Ovary (tissue), 9 donors: ENCODE data around the gene PAGE1. TPM values are rescaled to one million over a fixed set of nuclear protein-coding genes. Genes with fewer than 3 reads are reported as not detected.

Source experiments
- DNase-seq, 5 donors: peaks; one replicate each; pipeline ENCODE4 v3.0.0-alpha.2; 2019 to 2020
- H3K27ac ChIP-seq, 2 donors: fragments of 200-600 bp; one replicate each; pipeline versions ENCODE4 v1.5.1 to v1.8.0; 2019 to 2022
- H3K27me3 ChIP-seq: fragments of 200-600 bp; one replicate; pipeline ENCODE4 v1.8.0; 2022
- H3K36me3 ChIP-seq: fragments of 200-600 bp; sonication (generic); one replicate; pipeline ENCODE4 v1.5.1; 2019
- H3K4me1 ChIP-seq: one replicate; pipeline ENCODE4 v1.8.1; 2013; ENCODE audit warnings: mild to moderate bottlenecking, moderate library complexity; ENCODE audit not compliant: insufficient read depth
- H3K4me3 ChIP-seq: fragments of 200-600 bp; sonication (generic); one replicate; pipeline ENCODE4 v1.5.1; 2017
- H3K9me3 ChIP-seq, 2 donors: fragments of 200-600 bp in 1 of 2; sonication (generic) in 1 of 2; one replicate each; pipeline versions ENCODE4 v1.5.1 to v1.8.1; 2013 to 2019; ENCODE audit warnings: mild to moderate bottlenecking in 1 of 2, moderate library complexity in 1 of 2
- CTCF ChIP-seq, 3 donors: fragments of 450-650 bp in 2 of 3; fragments of 200-600 bp in 1 of 3; IDR thresholded peaks; one replicate each; pipeline versions ENCODE4 v1.5.1 to v1.8.0; 2016 to 2022; ENCODE audit warnings: antibody characterized with exemption in 3 of 3, mild to moderate bottlenecking in 1 of 3
- EP300 ChIP-seq: sonication (generic); formaldehyde crosslinking; IDR thresholded peaks from one replicate; pipeline ENCODE4 v1.6.1; 2017; ENCODE audit warnings: antibody characterized with exemption
- POLR2A ChIP-seq: fragments of 450-650 bp; IDR thresholded peaks from one replicate; pipeline ENCODE4 v1.6.1; 2017; ENCODE audit warnings: antibody characterized with exemption, mild to moderate bottlenecking, moderate library complexity
- WGBS, 3 donors: extraction: QIAGEN DNeasy Blood & Tissue Kit in 1 of 3; methylation state at CpG; one replicate each; pipeline versions ENCODE4 v1.1.5 to v1.1.7; 2013 to 2017; 5-methylcytosine and 5-hydroxymethylcytosine counted together
- intact Hi-C, 4 donors: fragments of 100-400 bp; cut with DNase I; formaldehyde crosslinking; loops; one replicate each; pipeline versions ENCODE4 v1.11.0 to v1.15.1; 2022 to 2023
- polyA plus RNA-seq, 2 donors: library from polyadenylated mRNA; stranded (reverse); fragments of 200-250 nt in 1 of 2; fragments of 350-450 nt in 1 of 2; fragmentation: Illumina TruSeq in 1 of 2; extraction: RNeasy Lipid Tissue Mini Kit (QIAGEN cat#74804) in 1 of 2; gene quantifications; one replicate each; pipeline ENCODE4 v1.2.3, GENCODE V29; 2013 to 2014
- total RNA-seq, 7 donors: library from RNA; depleted of rRNA in 2 of 7; stranded (reverse); fragments of >200 nt in 2 of 7; fragmentation: NEBNext Ultra II Directional in 3 of 7; extraction: Animal tissue kit (Norgen Biotek cat#: 25700) in 3 of 7; gene quantifications; one replicate each; pipeline versions ENCODE4 v1.1.0 to v1.2.4, GENCODE V29; 2016 to 2023
- donor health status: DM: no; HTN: no; CAD: no; lungs with moderate emphysema.
- donor health status: DM: no; HTN: no; CAD: no.
- donor health status: Bipolar disorder and iron deficiency.
- donor health status: DM: yes; HTN: yes; CAD: no.
- donor health status: DM: no; HTN: no; CAD: no.
- donor health status: DM: yes; HTN: yes; CAD: no.

Gene PAGE1
- total and polyA plus RNA-seq, 9 donors: not detected

- H3K36me3 ChIP-seq: no peaks in the 10 kb centered on the region
- 84 to 89% (median 86%) methylated on average over 12 of the region's 12 CpGs for WGBS, 3 donors
- no peak for DNase-seq
These were observed 22.4 kb downstream of the PAGE1 start for GRCh38 chrX:49673394-49673793.

GRCh38 chrX:49664824-49665223 lies 31.0 kb downstream of the PAGE1 start:
- H3K4me1 ChIP-seq: no peaks in the 10 kb centered on the region
- H3K36me3 ChIP-seq: no peaks in the 10 kb centered on the region
- no peak overlapping the region for H3K27ac ChIP-seq
- 78 to 83% (median 79%) methylated on average over 10 of the region's 10 CpGs for WGBS, 3 donors
- no peak for TF ChIP-seq POLR2A
- no peak for TF ChIP-seq CTCF (IDR thresholded peaks at IDR 0.05)
- no peak for TF ChIP-seq EP300
- H3K27me3 ChIP-seq: no peaks in the 10 kb centered on the region
- no peak for DNase-seq
- no peaks in the 10 kb centered on the region for H3K9me3 ChIP-seq
- H3K4me3 ChIP-seq: no peak overlapping the region
- intact Hi-C loops: no loop called here

More at GRCh38 chrX:49673394-49673793, 22.4 kb downstream of the PAGE1 start:
- H3K27me3 ChIP-seq: no peaks in the 10 kb centered on the region
- TF ChIP-seq EP300 (no peak), POLR2A (no peak), CTCF (IDR thresholded peaks at IDR 0.05) (no peak)
- intact Hi-C loops: no loop called here
- no peaks in the 10 kb centered on the region for H3K4me1 ChIP-seq
- no peak overlapping the region for H3K27ac ChIP-seq
- no peaks in the 10 kb centered on the region for H3K9me3 ChIP-seq
- H3K4me3 ChIP-seq: no peak overlapping the region

- DNase-seq: no peak
- no peaks in the 10 kb centered on the region for H3K27me3 ChIP-seq
- no peak for TF ChIP-seq POLR2A
- TF ChIP-seq EP300: no peak
- TF ChIP-seq CTCF (IDR thresholded peaks at IDR 0.05): no peak
- H3K27ac ChIP-seq: no peak overlapping the region
- no peaks in the 10 kb centered on the region for H3K36me3 ChIP-seq
- no peaks in the 10 kb centered on the region for H3K9me3 ChIP-seq
- intact Hi-C loops: no loop called here
- no peak overlapping the region for H3K4me3 ChIP-seq
- no peaks in the 10 kb centered on the region for H3K4me1 ChIP-seq
- WGBS, 3 donors: 88 to 93% (median 89%) methylated on average over 4 of the region's 4 CpGs
These were observed 33.9 kb downstream of the PAGE1 start for GRCh38 chrX:49661881-49662280.

- TF ChIP-seq EP300: no peak
- TF ChIP-seq POLR2A: no peak
- TF ChIP-seq CTCF (IDR thresholded peaks at IDR 0.05): no peak
- no peak overlapping the region for H3K27ac ChIP-seq
- no peak overlapping the region for H3K4me3 ChIP-seq
- no peaks in the 10 kb centered on the region for H3K4me1 ChIP-seq
- WGBS, 3 donors: 44 to 59% (median 57%) methylated on average over 4 of the region's 4 CpGs
- H3K36me3 ChIP-seq: no peaks in the 10 kb centered on the region
- no peaks in the 10 kb centered on the region for H3K9me3 ChIP-seq
- H3K27me3 ChIP-seq: no peaks in the 10 kb centered on the region
- intact Hi-C loops: no loop called here
- DNase-seq: no peak
These were observed 36.0 kb downstream of the PAGE1 start for GRCh38 chrX:49659771-49660170.

- DNase-seq: no peak
- H3K9me3 ChIP-seq: no peaks in the 10 kb centered on the region
- no peaks in the 10 kb centered on the region for H3K36me3 ChIP-seq
- no peak overlapping the region for H3K27ac ChIP-seq
- no peaks in the 10 kb centered on the region for H3K4me1 ChIP-seq
- intact Hi-C loops: no loop called here
- no peak overlapping the region for H3K4me3 ChIP-seq
- WGBS, 3 donors: 63 to 76% (median 67%) methylated on average over 3 of the region's 3 CpGs
- TF ChIP-seq EP300 (no peak), POLR2A (no peak), CTCF (IDR thresholded peaks at IDR 0.05) (no peak)
- no peaks in the 10 kb centered on the region for H3K27me3 ChIP-seq
These were observed 39.3 kb downstream of the PAGE1 start for GRCh38 chrX:49656533-49656932.
